HG02759 (cell line): ENCODE data around the gene TJP3.

Experiments
- ATAC-seq: cut with Tn5 transposase; IDR thresholded peaks from one replicate; pipeline ENCODE4 v1.9.1; 2021; ENCODE audit warnings: mild to moderate bottlenecking, moderate library complexity; ENCODE audit not compliant: unreplicated experiment

The TJP3 gene

GRCh38 chr19:3781603-3782002, 73.4 kb downstream of the TJP3 start:
- ATAC-seq = no peak

DNA sequence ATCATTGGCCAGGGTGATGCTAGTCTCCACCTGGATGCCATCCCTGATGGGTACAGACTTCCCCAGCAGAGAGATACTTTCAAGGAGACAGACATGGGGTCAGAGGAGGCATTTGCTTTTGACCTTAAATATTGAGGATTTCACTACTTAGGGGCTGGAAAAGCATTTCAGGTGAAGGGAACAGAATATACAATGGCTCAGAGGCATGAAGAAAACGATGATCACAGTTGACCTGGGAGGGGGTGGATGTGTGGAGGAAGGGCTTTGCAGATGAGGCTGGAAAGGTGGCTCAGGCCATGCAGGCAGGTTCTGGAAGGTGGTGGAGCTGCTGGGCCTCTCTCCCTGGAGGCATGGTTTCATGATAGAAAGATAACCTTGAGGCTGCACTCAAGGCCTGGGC, 74.1 kb downstream of the TJP3 start:
- no peak for ATAC-seq

GRCh38 chr19:3782903-3783302, 74.7 kb downstream of the TJP3 start:
- ATAC-seq = no peak

DNA sequence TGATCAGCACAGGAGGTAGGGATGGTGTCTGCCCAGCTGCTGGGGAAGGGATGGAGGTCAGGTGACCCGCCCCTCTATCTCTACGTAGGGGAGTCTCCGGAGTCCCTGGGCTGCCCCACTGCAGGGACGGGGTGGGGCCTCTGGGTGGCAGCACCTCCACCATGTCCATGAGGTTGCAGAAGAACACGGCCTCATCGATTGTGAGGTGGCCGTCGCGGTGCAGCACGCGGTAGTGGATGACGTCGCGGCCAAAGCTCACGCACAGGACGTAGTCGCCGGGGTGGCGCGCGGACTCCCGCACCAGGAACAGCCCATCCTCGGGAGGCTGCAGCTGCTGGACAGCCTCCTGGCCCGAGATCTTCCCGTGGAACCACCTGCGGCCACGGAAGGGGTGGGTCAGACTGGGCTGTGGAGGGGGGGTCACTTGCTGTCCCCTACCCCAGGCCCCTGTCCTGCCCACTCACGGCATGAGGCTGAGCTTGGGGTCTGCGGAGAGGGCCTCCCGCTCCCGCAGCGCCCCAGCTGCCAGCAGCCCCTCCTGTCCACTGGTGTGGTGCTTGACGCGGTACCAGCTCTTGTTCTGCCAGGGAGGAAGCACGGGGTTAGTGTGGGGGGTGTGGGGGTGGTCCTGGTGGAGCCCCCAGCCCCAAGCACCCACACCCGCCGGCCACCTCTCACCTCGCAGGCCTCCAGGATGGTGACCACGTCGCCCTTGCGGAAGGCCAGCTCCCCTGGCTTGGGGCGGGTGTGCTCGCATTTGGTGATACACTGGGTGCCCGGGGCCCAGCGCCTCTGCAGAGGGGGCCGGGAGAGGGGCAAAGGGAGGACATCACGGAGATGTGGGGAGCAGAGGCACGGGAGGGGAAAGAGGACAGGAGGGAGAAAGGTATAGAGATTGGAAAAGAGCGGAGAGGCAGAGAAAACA, 75.7 kb downstream of the TJP3 start:
- no peak for ATAC-seq

DNA sequence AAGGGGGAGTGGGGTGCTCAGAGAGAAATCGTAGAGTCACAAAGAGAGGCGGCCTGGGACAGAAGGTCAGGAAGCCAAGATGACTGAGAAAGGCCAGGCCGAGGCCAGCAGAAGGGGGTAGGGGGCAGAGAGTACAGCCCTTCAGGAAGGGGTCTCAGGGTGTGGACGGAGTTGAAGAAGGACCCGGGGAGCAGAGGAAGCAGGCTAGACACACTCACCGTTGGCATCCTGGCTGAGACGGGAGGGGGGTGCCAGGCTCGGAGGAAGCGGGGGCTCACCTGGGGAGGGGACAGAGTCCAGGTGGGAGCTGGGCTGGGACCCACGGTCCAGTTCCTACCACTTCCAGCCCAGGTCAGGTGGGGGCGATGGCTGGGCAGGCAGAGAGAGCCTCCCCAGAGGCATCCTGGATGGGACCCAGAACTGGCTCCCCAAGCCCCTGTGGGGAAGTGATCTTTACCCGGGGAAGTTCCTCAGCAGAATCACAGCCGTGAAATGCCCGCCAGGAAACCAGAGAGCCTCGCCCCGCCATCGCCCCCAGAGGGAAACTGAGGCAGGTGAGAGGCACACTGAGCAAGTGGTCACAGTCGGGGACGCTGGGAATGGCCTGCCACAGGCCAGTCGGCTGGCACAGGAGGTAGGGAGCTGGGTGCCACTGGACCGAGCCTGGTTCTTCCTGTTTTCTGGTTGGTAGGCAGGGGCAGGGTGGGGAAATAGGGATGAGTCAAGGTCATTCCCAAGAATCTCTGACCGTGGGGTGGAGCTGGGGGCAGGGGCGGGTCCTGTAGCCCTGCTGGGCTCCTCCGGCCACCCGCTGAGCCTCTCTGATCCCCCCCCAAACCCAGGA, 76.6 kb downstream of the TJP3 start:
- ATAC-seq = no peak

- ATAC-seq = no peak
These were observed 77.3 kb downstream of the TJP3 start for GRCh38 chr19:3785451-3785937.

DNA sequence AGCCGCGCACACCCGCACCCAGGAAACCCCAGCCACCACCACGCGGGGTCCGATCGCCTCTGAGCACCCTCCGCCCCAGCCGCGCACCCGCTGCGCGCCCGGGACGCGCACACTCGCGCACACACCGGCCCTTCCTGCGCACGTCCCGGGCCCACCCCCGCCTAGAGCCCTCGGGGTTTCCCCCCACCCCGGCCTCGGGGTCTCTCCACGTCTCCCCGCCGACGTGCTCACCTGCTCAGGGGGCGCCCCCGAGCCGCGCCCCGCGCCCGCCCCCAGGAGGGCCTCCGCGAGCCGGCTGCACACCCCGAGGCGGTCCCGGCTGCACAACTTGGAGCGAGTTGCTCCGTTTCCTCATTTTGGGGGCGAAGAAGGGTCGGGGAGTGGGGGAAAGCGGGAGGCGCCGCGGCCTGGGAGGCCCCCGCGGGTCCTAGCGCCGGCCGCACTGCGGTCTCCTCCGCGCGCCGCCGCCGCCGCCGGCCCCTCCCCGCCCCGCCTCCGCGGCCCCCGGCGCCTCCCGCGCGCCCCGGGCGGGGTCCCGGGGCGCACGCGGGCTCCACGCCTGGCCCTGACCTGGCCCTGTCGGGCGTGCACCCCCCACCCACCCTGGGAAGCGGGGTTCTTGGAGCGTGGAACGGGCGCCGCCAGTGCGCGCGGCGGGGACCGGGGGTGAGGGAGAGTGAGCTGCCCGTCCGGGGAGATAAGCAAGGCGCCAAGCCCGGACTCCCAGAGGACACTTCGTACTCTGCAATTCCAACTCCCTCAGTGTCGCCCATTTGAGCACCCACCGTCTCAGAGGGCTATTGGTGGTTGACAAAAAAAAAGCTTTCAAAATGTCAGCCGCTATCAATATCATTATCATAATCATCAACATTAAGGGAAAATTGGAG, 78.0 kb downstream of the TJP3 start, which contains the start of gene MATK:
MATK (minus strand) TSS at position 444 of the 887 bp plus-strand sequence. CDS start 1,246 bp downstream, outside the sequence.
- no peak for ATAC-seq

- ATAC-seq = no peak
These were observed 81.0 kb downstream of the TJP3 start for GRCh38 chr19:3788996-3789778.

DNA sequence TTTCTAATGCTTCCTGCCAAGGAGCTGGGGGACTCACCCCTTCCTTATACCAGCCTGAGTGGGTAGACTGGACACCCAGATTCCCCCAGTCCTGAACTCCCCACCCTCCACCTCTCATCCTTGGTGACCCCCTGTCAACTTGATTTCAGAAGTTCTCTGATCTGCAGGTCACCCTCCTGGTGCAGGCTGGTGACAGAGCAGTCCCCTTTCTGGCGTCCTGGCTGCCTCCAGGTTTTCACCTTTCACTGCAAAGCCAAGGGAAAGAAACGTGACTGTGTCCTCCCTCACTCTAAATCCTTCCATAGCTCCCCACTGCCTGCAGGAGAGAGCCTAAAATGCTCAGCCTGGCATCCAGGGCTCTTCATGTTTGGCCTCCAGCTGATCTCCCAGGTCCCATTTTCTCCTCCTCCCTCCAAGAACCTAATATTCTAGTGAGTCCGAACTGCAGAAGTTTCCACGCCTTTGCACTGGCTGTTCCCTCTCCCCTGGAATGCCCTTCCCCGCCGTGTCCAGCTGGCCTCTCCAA, 82.1 kb downstream of the TJP3 start:
- ATAC-seq = no peak

- no peak for ATAC-seq
These were observed 82.8 kb downstream of the TJP3 start for GRCh38 chr19:3790941-3791340.

- no peak for ATAC-seq
These were observed 83.9 kb downstream of the TJP3 start for GRCh38 chr19:3792114-3792513.

DNA sequence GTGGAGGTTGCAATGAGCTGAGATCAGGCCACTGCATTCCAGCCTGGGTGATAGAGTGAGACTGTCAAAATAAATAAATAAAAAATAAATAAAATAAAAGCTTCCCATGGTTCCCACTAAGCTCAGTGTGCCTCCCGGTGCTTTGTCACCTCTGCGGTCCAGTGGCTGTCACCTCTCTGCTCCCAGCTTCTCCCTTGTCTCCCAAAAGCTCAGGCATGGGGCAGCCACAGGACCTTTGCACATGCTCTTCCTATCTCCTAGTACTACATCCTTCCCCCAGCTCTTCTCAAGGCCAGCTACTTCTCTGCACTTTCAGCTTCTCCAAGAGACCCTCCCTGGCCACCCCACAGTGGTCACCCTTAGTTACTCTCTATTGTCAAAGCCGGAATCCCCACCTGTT, 85.6 kb downstream of the TJP3 start:
- ATAC-seq = no peak

DNA sequence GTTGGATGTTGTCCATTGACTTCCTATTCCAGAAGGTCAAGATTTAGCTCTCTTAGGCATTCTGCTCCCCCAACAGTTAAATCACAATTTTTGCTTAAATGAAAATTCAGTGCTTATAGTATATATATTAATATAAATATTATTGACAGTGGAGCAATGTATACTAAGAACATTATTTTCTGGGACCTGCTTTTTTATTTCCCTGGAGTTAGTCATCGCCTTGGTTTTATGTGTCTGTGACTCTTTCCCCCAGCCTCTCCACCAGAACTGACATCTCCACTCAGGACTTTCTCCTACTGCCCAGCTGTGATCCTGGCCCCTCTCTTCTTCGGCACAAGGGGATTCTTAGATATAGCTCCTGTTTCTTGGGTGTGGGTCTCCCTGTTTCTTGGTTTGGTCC, 88.2 kb downstream of the TJP3 start:
- no peak for ATAC-seq

GRCh38 chr19:3798137-3798536, 90.0 kb downstream of the TJP3 start:
- ATAC-seq = no peak
